Liver (tissue), 3 donors: ENCODE results near the gene CFAP57.

Source experiments
- EGR1 ChIP-seq, 2 donors: IDR thresholded peaks; 2 replicates each; pipeline ENCODE4 v1.6.1; 2016 to 2018; ENCODE audit warnings: antibody characterized with exemption in 2 of 2, low read depth in 2 of 2
- GABPA ChIP-seq, 2 donors: IDR thresholded peaks in 1 of 2; conservative IDR thresholded peaks in 1 of 2; 2 replicates each; pipeline ENCODE4 v1.6.1; 2016; ENCODE audit warnings: antibody characterized with exemption in 2 of 2, mild to moderate bottlenecking in 1 of 2, moderate library complexity in 1 of 2
- JUND ChIP-seq, 2 donors: IDR thresholded peaks; 2 replicates each; pipeline ENCODE4 v1.6.1; 2016; ENCODE audit warnings: antibody characterized with exemption in 2 of 2
- NR2F2 ChIP-seq: IDR thresholded peaks from 2 replicates; pipeline ENCODE4 v1.6.1; 2016; ENCODE audit warnings: antibody characterized with exemption
- RAD21 ChIP-seq, 2 donors: IDR thresholded peaks; 2 replicates each; pipeline ENCODE4 v1.6.1; 2016; ENCODE audit warnings: antibody characterized with exemption in 2 of 2, mild to moderate bottlenecking in 2 of 2
- SP1 ChIP-seq: IDR thresholded peaks from 2 replicates; pipeline ENCODE4 v1.6.1; 2018; ENCODE audit warnings: antibody characterized with exemption, mild to moderate bottlenecking
- TAF1 ChIP-seq: conservative IDR thresholded peaks from 2 replicates; pipeline ENCODE4 v1.6.1; 2016; ENCODE audit warnings: antibody characterized with exemption, mild to moderate bottlenecking
- TF ChIP-seq, protein P1 (sequence below): fragments of 150-350 bp; IDR thresholded peaks from 2 replicates; pipeline ENCODE4 v1.5.1; 2017; ENCODE audit warnings: improper control_type of control experiment, low read depth, low read length; ENCODE audit not compliant: missing input control
- TF ChIP-seq, protein P2 (sequence below): IDR thresholded peaks from 2 replicates; pipeline ENCODE4 v1.6.1; 2016; ENCODE audit warnings: antibody characterized with exemption
- TF ChIP-seq, protein P3 (sequence below): IDR thresholded peaks from 2 replicates; pipeline ENCODE4 v1.6.1; 2016; ENCODE audit warnings: antibody characterized with exemption, mild to moderate bottlenecking
- TF ChIP-seq, protein P4 (sequence below): IDR thresholded peaks from 2 replicates; pipeline ENCODE4 v1.6.1; 2016; ENCODE audit warnings: antibody characterized with exemption
- donor health status: healthy.
- donor health status: healthy.

DNA sequence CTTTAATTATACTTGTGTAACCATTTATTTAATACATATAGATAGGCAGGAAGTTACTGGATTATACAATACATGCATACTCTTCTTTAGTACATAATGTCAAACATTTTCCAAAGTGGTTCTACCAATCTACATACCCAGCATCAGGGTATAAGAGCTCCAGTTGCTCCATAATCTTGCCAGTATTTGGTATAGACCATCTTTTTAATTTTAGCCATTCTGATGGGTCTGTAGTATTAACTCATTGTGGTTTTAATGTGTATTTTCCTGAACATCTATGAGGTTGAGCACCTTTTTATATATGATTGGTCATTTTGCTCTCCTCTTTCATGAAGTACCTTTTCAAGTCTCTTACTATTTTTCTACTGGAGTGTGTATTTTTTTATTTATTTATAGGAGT is 32.1 kb upstream of the CFAP57 start:
- TF ChIP-seq RAD21 (IDR thresholded peaks at IDR 0.05), result no peak
- TF ChIP-seq, protein P1, sequence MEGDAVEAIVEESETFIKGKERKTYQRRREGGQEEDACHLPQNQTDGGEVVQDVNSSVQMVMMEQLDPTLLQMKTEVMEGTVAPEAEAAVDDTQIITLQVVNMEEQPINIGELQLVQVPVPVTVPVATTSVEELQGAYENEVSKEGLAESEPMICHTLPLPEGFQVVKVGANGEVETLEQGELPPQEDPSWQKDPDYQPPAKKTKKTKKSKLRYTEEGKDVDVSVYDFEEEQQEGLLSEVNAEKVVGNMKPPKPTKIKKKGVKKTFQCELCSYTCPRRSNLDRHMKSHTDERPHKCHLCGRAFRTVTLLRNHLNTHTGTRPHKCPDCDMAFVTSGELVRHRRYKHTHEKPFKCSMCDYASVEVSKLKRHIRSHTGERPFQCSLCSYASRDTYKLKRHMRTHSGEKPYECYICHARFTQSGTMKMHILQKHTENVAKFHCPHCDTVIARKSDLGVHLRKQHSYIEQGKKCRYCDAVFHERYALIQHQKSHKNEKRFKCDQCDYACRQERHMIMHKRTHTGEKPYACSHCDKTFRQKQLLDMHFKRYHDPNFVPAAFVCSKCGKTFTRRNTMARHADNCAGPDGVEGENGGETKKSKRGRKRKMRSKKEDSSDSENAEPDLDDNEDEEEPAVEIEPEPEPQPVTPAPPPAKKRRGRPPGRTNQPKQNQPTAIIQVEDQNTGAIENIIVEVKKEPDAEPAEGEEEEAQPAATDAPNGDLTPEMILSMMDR, result no peak
- TF ChIP-seq, protein P2, sequence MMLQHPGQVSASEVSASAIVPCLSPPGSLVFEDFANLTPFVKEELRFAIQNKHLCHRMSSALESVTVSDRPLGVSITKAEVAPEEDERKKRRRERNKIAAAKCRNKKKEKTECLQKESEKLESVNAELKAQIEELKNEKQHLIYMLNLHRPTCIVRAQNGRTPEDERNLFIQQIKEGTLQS, result no peak
- no peak for TF ChIP-seq TAF1
- TF ChIP-seq JUND (IDR thresholded peaks at IDR 0.05), result no peak
- TF ChIP-seq, protein P3, sequence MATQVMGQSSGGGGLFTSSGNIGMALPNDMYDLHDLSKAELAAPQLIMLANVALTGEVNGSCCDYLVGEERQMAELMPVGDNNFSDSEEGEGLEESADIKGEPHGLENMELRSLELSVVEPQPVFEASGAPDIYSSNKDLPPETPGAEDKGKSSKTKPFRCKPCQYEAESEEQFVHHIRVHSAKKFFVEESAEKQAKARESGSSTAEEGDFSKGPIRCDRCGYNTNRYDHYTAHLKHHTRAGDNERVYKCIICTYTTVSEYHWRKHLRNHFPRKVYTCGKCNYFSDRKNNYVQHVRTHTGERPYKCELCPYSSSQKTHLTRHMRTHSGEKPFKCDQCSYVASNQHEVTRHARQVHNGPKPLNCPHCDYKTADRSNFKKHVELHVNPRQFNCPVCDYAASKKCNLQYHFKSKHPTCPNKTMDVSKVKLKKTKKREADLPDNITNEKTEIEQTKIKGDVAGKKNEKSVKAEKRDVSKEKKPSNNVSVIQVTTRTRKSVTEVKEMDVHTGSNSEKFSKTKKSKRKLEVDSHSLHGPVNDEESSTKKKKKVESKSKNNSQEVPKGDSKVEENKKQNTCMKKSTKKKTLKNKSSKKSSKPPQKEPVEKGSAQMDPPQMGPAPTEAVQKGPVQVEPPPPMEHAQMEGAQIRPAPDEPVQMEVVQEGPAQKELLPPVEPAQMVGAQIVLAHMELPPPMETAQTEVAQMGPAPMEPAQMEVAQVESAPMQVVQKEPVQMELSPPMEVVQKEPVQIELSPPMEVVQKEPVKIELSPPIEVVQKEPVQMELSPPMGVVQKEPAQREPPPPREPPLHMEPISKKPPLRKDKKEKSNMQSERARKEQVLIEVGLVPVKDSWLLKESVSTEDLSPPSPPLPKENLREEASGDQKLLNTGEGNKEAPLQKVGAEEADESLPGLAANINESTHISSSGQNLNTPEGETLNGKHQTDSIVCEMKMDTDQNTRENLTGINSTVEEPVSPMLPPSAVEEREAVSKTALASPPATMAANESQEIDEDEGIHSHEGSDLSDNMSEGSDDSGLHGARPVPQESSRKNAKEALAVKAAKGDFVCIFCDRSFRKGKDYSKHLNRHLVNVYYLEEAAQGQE, result no peak
- TF ChIP-seq EGR1 (IDR thresholded peaks at IDR 0.05; ENCODE audit: low read depth in 2 of 2), result no peak
- TF ChIP-seq, protein P4, sequence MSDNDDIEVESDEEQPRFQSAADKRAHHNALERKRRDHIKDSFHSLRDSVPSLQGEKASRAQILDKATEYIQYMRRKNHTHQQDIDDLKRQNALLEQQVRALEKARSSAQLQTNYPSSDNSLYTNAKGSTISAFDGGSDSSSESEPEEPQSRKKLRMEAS, result no peak
- no peak for TF ChIP-seq GABPA (IDR thresholded peaks at IDR 0.05 in 1 of 2, conservative IDR thresholded peaks at IDR 0.05 in 1 of 2)
- no peak for TF ChIP-seq SP1
- no peak for TF ChIP-seq NR2F2
